GM12878 (cell line): Measurements from ENCODE around the gene SEPTIN5. TPM values are rescaled to one million over a fixed set of nuclear protein-coding genes. Genes with fewer than 3 reads are reported as not detected.

ENCODE experiments used
- ATAC-seq: fragments of 200-7000 bp; cut with Tn5 transposase; 3 replicates; pipeline ENCODE4 v1.9.1; 2020; ENCODE audit warnings: mild to moderate bottlenecking, moderate library complexity
- BruUV-seq: library from RNA; stranded (reverse); fragments of 400-500 nt; replicated peaks from 2 replicates; lab custom pipeline; 2021; lab: Mats Ljungman, UMichigan
- CTCF ChIA-PET: fragments of 300-600 bp; sonication (Branson Sonifier 250); formaldehyde crosslinking; extraction: SDS; loops from one replicate; lab custom pipeline; 2021; ENCODE audit warnings: inconsistent platforms; lab: Yijun Ruan, JAX
- POLR2A ChIA-PET: fragments of 350-600 bp; formaldehyde crosslinking; extraction: SDS; loops from one replicate; lab custom pipeline; 2021; ENCODE audit warnings: inconsistent platforms; lab: Charles Lee
- RAD21 ChIA-PET: fragments of 300-600 bp; sonication (Branson Sonifier 250); formaldehyde crosslinking; loops from one replicate; lab custom pipeline; 2023; ENCODE audit warnings: antibody characterized with exemption; ENCODE audit not compliant: unreplicated experiment; lab: Charles Lee
- SMC1A ChIA-PET: fragments of 300-600 bp; sonication (Branson Sonifier 250); formaldehyde crosslinking; loops from one replicate; lab custom pipeline; 2023; ENCODE audit not compliant: unreplicated experiment, uncharacterized antibody; lab: Charles Lee
- DNase-seq: peaks from one replicate; pipeline ENCODE4 v3.0.0-alpha.2; 2011; ENCODE audit warnings: low read depth, low spot score
- FAIRE-seq: peaks from 3 replicates; lab custom pipeline; 2011; peaks lifted over from hg19 to GRCh38; lab: Jason Lieb, UNC
- H2AFZ ChIP-seq: 2 replicates; pipeline ENCODE4 v1.6.0; 2011; ENCODE audit warnings: low read depth, low read length, control low read depth; ENCODE audit not compliant: control insufficient read depth
- H3K27ac ChIP-seq: 2 replicates; pipeline ENCODE4 v1.5.1; 2011; ENCODE audit warnings: control low read depth; ENCODE audit not compliant: control insufficient read depth, insufficient read depth
- H3K27me3 ChIP-seq, 2 experiments: replicated peaks in 1 of 2; 2 replicates each; pipeline versions ENCODE4 v1.6.0 to v1.6.1; 2011; ENCODE audit warnings: low read length in 1 of 2; ENCODE audit not compliant: control insufficient read depth in 2 of 2, insufficient read depth in 2 of 2
- H3K36me3 ChIP-seq, 2 experiments: 2 replicates each; pipeline ENCODE4 v1.5.1; 2011; ENCODE audit warnings: low read length in 1 of 2; ENCODE audit not compliant: control insufficient read depth in 2 of 2, insufficient read depth in 2 of 2
- H3K4me1 ChIP-seq: 2 replicates; pipeline ENCODE4 v1.6.1; 2011; ENCODE audit warnings: mild to moderate bottlenecking, low read length, moderate library complexity, mixed read lengths; ENCODE audit not compliant: control insufficient read depth, insufficient read depth
- H3K4me2 ChIP-seq: 2 replicates; pipeline ENCODE4 v1.6.0; 2011; ENCODE audit warnings: control low read depth; ENCODE audit not compliant: control insufficient read depth, insufficient read depth
- H3K4me3 ChIP-seq: fragments of 200-600 bp; sonication (generic); 2 replicates; pipeline ENCODE4 v1.5.1; 2016
- H3K79me2 ChIP-seq: 2 replicates; pipeline ENCODE4 v1.6.0; 2011; ENCODE audit warnings: low read length; ENCODE audit not compliant: control insufficient read depth, insufficient read depth
- H3K9ac ChIP-seq: 2 replicates; pipeline ENCODE4 v1.8.0; 2011; ENCODE audit warnings: low read length, control low read depth, mixed read lengths; ENCODE audit not compliant: control insufficient read depth, insufficient read depth
- H3K9me3 ChIP-seq: replicated peaks from 3 replicates; pipeline ENCODE4 v1.5.1; 2011; ENCODE audit warnings: mild to moderate bottlenecking, low read length; ENCODE audit not compliant: control insufficient read depth, insufficient read depth
- H4K20me1 ChIP-seq: 2 replicates; pipeline ENCODE4 v1.6.0; 2011; ENCODE audit not compliant: control insufficient read depth, insufficient read depth
- CHD1 ChIP-seq: IDR thresholded peaks from 2 replicates; pipeline ENCODE4 v1.6.1; 2012; ENCODE audit warnings: low read depth, low read length, improper control_type of control experiment
- CHD2 ChIP-seq: IDR thresholded peaks from 2 replicates; pipeline ENCODE4 v1.6.1; 2011; ENCODE audit warnings: low read depth, low read length, improper control_type of control experiment, borderline replicate concordance
- CHD4 ChIP-seq: fragments of 200-600 bp; sonication (generic); IDR thresholded peaks from 2 replicates; pipeline ENCODE4 v1.6.1; 2016; ENCODE audit warnings: mild to moderate bottlenecking
- CREB1 ChIP-seq: IDR thresholded peaks from 2 replicates; pipeline ENCODE4 v1.6.1; 2012; ENCODE audit warnings: low read depth, mild to moderate bottlenecking, inconsistent platforms
- CREM ChIP-seq: IDR thresholded peaks from 2 replicates; pipeline ENCODE4 v1.6.1; 2014; ENCODE audit warnings: antibody characterized with exemption, low read depth
- EGR1 ChIP-seq, 2 experiments: IDR thresholded peaks; 1 replicate in 1 of 2; 2 replicates in 1 of 2; pipeline ENCODE4 v1.6.1; 2011 to 2012; ENCODE audit warnings: low read depth in 2 of 2, low read length in 2 of 2, borderline replicate concordance in 1 of 2, mild to moderate bottlenecking in 1 of 2, moderate library complexity in 1 of 2
- GATAD2B ChIP-seq: fragments of 450-650 bp; conservative IDR thresholded peaks from 2 replicates; pipeline ENCODE4 v1.6.1; 2017; ENCODE audit warnings: low read depth, mild to moderate bottlenecking, moderate library complexity
- HDGF ChIP-seq: fragments of 450-650 bp; IDR thresholded peaks from 2 replicates; pipeline ENCODE4 v1.6.1; 2016; ENCODE audit warnings: antibody characterized with exemption
- NFYB ChIP-seq: IDR thresholded peaks from 2 replicates; pipeline ENCODE4 v1.6.1; 2011; ENCODE audit warnings: low read depth, mild to moderate bottlenecking, low read length, improper control_type of control experiment, moderate library complexity; ENCODE audit not compliant: insufficient read depth
- POLR2A ChIP-seq: IDR thresholded peaks from 2 replicates; pipeline ENCODE4 v1.6.1; 2011; ENCODE audit warnings: low read depth, mild to moderate bottlenecking, low read length
- SUZ12 ChIP-seq: fragments of 200-600 bp; sonication (generic); IDR thresholded peaks from one replicate; pipeline ENCODE4 v1.6.1; 2018; ENCODE audit warnings: antibody characterized with exemption, mild to moderate bottlenecking; ENCODE audit not compliant: unreplicated experiment
- YBX1 ChIP-seq: fragments of 450-650 bp; IDR thresholded peaks from 2 replicates; pipeline ENCODE4 v1.6.1; 2016; ENCODE audit warnings: antibody characterized with exemption
- ZNF274 ChIP-seq: IDR thresholded peaks from one replicate; pipeline ENCODE4 v1.8.0; 2011; ENCODE audit not compliant: insufficient read length, insufficient read depth
- ZNF384 ChIP-seq: IDR thresholded peaks from 2 replicates; pipeline ENCODE4 v1.6.1; 2012; ENCODE audit warnings: low read depth, mild to moderate bottlenecking, low read length, improper control_type of control experiment, borderline replicate concordance
- WGBS: methylation state at CpG from one replicate; pipeline ENCODE4 v1.1.6; 2016; ENCODE audit warnings: low lambda C conversion rate; ENCODE audit not compliant: insufficient replicate concordance, insufficient coverage; ENCODE audit errors: missing lambda C conversion rate; 5-methylcytosine and 5-hydroxymethylcytosine counted together
- in situ Hi-C: fragments of 300-500 bp; cut with MboI; formaldehyde crosslinking; loops from 9 replicates; pipeline ENCODE4 v1.14.3; 2018; ENCODE audit warnings: mixed read lengths
- intact Hi-C: fragments of 100-400 bp; cut with micrococcal nuclease; formaldehyde crosslinking; loops from one replicate; pipeline ENCODE4 v1.14.2; 2022; ENCODE audit not compliant: unreplicated experiment
- polyA plus RNA-seq, 11 experiments: library from polyadenylated mRNA; depleted of rRNA in 4 of 11; unstranded in 6 of 11; stranded (reverse) in 5 of 11; fragments of >200 nt; fragmentation: Nextera tagmentation in 4 of 11; fragmentation: Illumina TruSeq in 1 of 11; extraction: Ambion mirVana in 4 of 11; extraction: Trizol in 1 of 11; gene quantifications; 1 replicate in 1 of 11; 2 replicates in 10 of 11; pipeline versions ENCODE4 v1.2.1 to v1.2.3, GENCODE V29; 2011 to 2016; ENCODE audit warnings: inconsistent platforms in 2 of 11, missing spikeins in 2 of 11, low read depth in 1 of 11
- total RNA-seq, 4 experiments: library from RNA; depleted of rRNA in 3 of 4; stranded (reverse); fragments of >200 nt in 3 of 4; fragmentation: Illumina TruSeq in 1 of 4; extraction: Trizol in 1 of 4; gene quantifications; 2 replicates each; pipeline versions ENCODE4 v1.2.1 to v1.2.3, GENCODE V29; 2013 to 2021
- TF ChIP-seq, protein P1 (sequence below): fragments of 450-650 bp; formaldehyde crosslinking; IDR thresholded peaks from 2 replicates; pipeline ENCODE4 v1.5.0; 2022; ENCODE audit warnings: mild to moderate bottlenecking, missing genetic modification characterization

The SEPTIN5 gene
- total and polyA plus RNA-seq, 10 of the 15 experiments (the other 5 are each of a cell fraction or from before 2014, with no cell fraction given), result 0.13 to 1.1 (median 0.34) TPM; not detected in 5

DNA sequence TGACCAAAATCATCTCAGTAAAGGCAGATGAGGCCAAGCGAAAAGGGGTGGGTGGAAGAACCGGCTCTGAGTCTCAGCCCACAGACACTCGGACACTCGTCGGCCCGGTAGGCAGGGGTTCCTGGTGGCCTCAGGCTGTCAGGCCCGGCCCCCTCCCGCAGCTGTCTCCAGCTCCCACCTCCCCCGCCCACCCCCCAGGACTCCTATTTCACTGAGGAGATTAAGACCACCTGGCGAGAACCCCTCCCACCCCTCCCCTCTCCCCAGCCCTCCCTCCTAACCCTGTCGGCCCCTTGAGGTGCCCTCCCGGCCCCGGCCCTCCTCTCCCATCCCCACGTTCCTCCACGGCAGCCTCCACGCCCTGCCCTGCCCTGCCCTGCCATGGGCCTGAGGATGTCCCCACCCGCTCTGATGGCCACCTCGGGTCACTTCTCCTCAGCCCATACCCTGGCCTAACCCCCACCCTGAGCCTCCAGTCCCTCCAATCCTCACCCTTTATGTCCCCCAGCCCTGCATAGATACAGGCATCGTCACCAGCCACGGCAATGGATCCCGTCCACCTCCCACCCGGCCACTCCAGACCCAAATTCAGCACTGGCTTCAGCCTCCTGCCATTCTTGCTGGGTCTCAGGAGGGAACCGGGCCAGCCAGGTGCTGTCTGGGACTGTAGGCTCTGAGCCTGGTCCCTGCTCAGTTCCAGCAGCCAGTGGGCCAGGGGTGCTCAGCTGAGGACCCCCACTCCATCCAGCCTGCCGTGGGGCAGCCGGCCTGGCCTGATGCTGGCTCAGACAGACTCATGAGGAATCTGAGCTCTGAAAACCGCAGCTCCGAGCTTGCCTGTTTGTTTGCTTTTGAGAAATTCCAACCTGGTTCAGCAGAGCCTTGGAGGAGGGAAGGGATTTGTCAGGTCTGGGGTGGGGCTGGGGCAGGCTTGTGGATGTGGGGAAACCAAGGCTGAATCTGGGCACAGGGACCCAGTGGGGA lies 36.5 kb downstream of the SEPTIN5 start:
- in situ Hi-C loops, result no loop called here
- no peaks in the 10 kb centered on the region for H3K36me3 ChIP-seq
- POLR2A ChIA-PET, result no interaction called here
- SMC1A ChIA-PET, result no interaction called here
- TF ChIP-seq CREB1, result no peak
- TF ChIP-seq CHD2, result no peak
- TF ChIP-seq ZNF274, result no peak
- TF ChIP-seq POLR2A, result no peak
- TF ChIP-seq GATAD2B, result no peak
- no peak for TF ChIP-seq CREM
- no peak for TF ChIP-seq NFYB
- no peak for TF ChIP-seq YBX1
- TF ChIP-seq, protein P1, sequence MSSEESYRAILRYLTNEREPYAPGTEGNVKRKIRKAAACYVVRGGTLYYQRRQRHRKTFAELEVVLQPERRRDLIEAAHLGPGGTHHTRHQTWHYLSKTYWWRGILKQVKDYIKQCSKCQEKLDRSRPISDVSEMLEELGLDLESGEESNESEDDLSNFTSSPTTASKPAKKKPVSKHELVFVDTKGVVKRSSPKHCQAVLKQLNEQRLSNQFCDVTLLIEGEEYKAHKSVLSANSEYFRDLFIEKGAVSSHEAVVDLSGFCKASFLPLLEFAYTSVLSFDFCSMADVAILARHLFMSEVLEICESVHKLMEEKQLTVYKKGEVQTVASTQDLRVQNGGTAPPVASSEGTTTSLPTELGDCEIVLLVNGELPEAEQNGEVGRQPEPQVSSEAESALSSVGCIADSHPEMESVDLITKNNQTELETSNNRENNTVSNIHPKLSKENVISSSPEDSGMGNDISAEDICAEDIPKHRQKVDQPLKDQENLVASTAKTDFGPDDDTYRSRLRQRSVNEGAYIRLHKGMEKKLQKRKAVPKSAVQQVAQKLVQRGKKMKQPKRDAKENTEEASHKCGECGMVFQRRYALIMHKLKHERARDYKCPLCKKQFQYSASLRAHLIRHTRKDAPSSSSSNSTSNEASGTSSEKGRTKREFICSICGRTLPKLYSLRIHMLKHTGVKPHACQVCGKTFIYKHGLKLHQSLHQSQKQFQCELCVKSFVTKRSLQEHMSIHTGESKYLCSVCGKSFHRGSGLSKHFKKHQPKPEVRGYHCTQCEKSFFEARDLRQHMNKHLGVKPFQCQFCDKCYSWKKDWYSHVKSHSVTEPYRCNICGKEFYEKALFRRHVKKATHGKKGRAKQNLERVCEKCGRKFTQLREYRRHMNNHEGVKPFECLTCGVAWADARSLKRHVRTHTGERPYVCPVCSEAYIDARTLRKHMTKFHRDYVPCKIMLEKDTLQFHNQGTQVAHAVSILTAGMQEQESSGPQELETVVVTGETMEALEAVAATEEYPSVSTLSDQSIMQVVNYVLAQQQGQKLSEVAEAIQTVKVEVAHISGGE (CRISPR knock-in tag), result no peak
- TF ChIP-seq CHD4, result no peak
- no peak for TF ChIP-seq CHD1
- no peak for TF ChIP-seq ZNF384
- TF ChIP-seq EGR1 (IDR thresholded peaks at IDR 0.05; ENCODE audit: borderline replicate concordance in 1 of 2, low read depth in 2 of 2, low read length in 2 of 2), result no peak
- no peak for TF ChIP-seq SUZ12
- TF ChIP-seq HDGF, result no peak
- TF ChIP-seq, all 136 proteins: peak for 0
- Histone ChIP-seq H3K4me1 (no peaks in the 10 kb centered on the region), H3K79me2 (no peaks in the 10 kb centered on the region), H3K27me3 (peaks cover 10 to 18% of the 10 kb centered on the region in 2 experiments), H3K9me3 (no peaks in the 10 kb centered on the region), H3K9ac (no peak overlapping the region), H3K4me3 (no peak overlapping the region), H4K20me1 (peaks cover 4% of the 10 kb centered on the region; the same call in 1 of the 2 replicates), H2AFZ (no peak overlapping the region), H3K27ac (no peak overlapping the region), H3K4me2 (no peak overlapping the region)
- intact Hi-C loops, result no loop called here
- 24% methylated on average over 15 of the region's 27 CpGs for WGBS
- ATAC-seq (no peak), DNase-seq (no peak), FAIRE-seq (no peak)
- ChIA-PET RAD21 (no interaction called here), CTCF (interaction anchor here (1.5 kb wide), 1 partner anchor 10 kb away, joined by 3 read pairs; no protein-coding TSS in a partner anchor)
- BruUV-seq, result no TSS peak
